ENCODE measurements around the gene COMMD9.

COMMD9 gene

GRCh38 chr11:36305047-36305446, 15.8 kb upstream of the COMMD9 start:
- H3K27me3 ChIP-seq (replicated peaks; ENCODE audit: insufficient read depth, low read length): no peaks in the 10 kb centered on the region
- no peaks in the 10 kb centered on the region for H3K4me1 ChIP-seq (ENCODE audit: low read length)
- no peaks in the 10 kb centered on the region for H4K20me1 ChIP-seq (ENCODE audit: insufficient read depth, low read length)
- no peaks in the 10 kb centered on the region for H3K36me3 ChIP-seq (replicated peaks; ENCODE audit: insufficient read depth, low read length)
- no peak overlapping the region for H3K4me2 ChIP-seq (ENCODE audit: low read depth, low read length)
- H3K4me3 ChIP-seq (ENCODE audit: low read length): no peak overlapping the region
- no peaks in the 10 kb centered on the region for H3K79me2 ChIP-seq (ENCODE audit: low read length)
- H3K27ac ChIP-seq (ENCODE audit: low read length): no peak overlapping the region
- no peak for TF ChIP-seq EZH2 (optimal IDR thresholded peaks at IDR 0.05; ENCODE audit: low read depth, low read length)
- no peak for TF ChIP-seq EZH2phosphoT487 (IDR thresholded peaks at IDR 0.05; ENCODE audit: low read length)
- TF ChIP-seq CTCF (IDR thresholded peaks at IDR 0.05; ENCODE audit: low read length): no peak
- no peaks in the 10 kb centered on the region for H3K9me3 ChIP-seq (replicated peaks; ENCODE audit: insufficient read depth, low read length)
- DNase-seq: no peak
- no peaks in the 10 kb centered on the region for H3K9me2 ChIP-seq (replicated peaks; ENCODE audit: insufficient read depth, low read length)
- H3K9ac ChIP-seq (ENCODE audit: low read length): no peak overlapping the region
- H3F3A ChIP-seq (ENCODE audit: insufficient read depth, low read length): no peaks in the 10 kb centered on the region
- H2AFZ ChIP-seq (ENCODE audit: low read length): no peak overlapping the region

DNA sequence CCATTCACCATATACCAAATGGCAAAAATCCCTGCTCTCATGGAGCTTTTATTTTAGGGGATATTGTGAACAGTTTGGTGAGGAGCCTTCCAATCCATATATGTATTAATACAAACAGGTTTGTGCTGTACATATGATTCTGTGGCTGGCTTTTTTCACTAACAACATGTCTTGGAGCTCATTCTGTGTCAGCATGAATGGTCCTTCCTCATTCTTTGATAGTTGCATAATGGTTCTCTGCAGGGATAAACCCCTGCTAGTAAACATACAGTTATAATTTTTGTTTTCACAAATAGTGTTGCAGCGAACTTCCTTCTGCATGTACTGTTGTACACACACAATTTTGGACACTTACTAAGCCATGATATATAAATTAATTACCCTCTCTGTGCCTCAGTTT, 15.1 kb upstream of the COMMD9 start:
- Histone ChIP-seq H3K4me3 (ENCODE audit: low read length) (no peak overlapping the region), H3K27me3 (replicated peaks; ENCODE audit: insufficient read depth, low read length) (no peaks in the 10 kb centered on the region), H3K79me2 (ENCODE audit: low read length) (no peaks in the 10 kb centered on the region), H2AFZ (ENCODE audit: low read length) (no peak overlapping the region), H3K9me2 (replicated peaks; ENCODE audit: insufficient read depth, low read length) (no peaks in the 10 kb centered on the region), H3K4me1 (ENCODE audit: low read length) (no peaks in the 10 kb centered on the region), H3K36me3 (replicated peaks; ENCODE audit: insufficient read depth, low read length) (no peaks in the 10 kb centered on the region), H4K20me1 (ENCODE audit: insufficient read depth, low read length) (no peaks in the 10 kb centered on the region), H3K27ac (ENCODE audit: low read length) (no peak overlapping the region), H3K9ac (ENCODE audit: low read length) (no peak overlapping the region), H3F3A (ENCODE audit: insufficient read depth, low read length) (no peaks in the 10 kb centered on the region), H3K9me3 (replicated peaks; ENCODE audit: insufficient read depth, low read length) (no peaks in the 10 kb centered on the region), H3K4me2 (ENCODE audit: low read depth, low read length) (no peak overlapping the region)
- no peak for TF ChIP-seq CTCF (IDR thresholded peaks at IDR 0.05; ENCODE audit: low read length)
- TF ChIP-seq EZH2 (optimal IDR thresholded peaks at IDR 0.05; ENCODE audit: low read depth, low read length): no peak
- no peak for TF ChIP-seq EZH2phosphoT487 (IDR thresholded peaks at IDR 0.05; ENCODE audit: low read length)
- DNase-seq: no peak

DNA sequence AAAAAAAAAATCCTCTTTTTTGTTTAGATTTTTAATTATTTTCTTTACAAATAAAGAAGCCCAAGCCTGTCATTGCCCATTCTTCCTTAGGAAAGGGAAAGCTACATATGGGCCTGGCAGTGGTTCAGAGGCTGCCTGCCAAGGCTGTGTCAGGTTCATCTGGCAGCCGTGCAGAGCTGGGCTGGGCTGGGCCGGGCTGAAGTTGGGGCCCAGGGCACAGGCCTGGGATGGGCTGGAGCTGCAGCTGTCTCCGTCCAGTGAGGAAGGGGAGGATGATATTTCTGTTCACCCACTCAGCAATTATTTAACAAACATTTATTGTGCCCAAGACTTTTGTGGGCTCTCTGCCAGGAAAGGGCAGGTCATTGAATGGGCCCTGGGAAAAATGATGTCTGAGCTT, 11.4 kb upstream of the COMMD9 start:
- no peaks in the 10 kb centered on the region for H3K27me3 ChIP-seq (replicated peaks; ENCODE audit: insufficient read depth, low read length)
- H2AFZ ChIP-seq (ENCODE audit: low read length): no peak overlapping the region
- no peak for DNase-seq
- no peaks in the 10 kb centered on the region for H3K9me2 ChIP-seq (replicated peaks; ENCODE audit: insufficient read depth, low read length)
- H3K4me3 ChIP-seq (ENCODE audit: low read length): no peak overlapping the region
- H3K27ac ChIP-seq (ENCODE audit: low read length): no peak overlapping the region
- H3K36me3 ChIP-seq (replicated peaks; ENCODE audit: insufficient read depth, low read length): no peaks in the 10 kb centered on the region
- H3K9me3 ChIP-seq (replicated peaks; ENCODE audit: insufficient read depth, low read length): no peaks in the 10 kb centered on the region
- H3K4me1 ChIP-seq (ENCODE audit: low read length): no peaks in the 10 kb centered on the region
- H3F3A ChIP-seq (ENCODE audit: insufficient read depth, low read length): no peaks in the 10 kb centered on the region
- H4K20me1 ChIP-seq (ENCODE audit: insufficient read depth, low read length): no peaks in the 10 kb centered on the region
- H3K9ac ChIP-seq (ENCODE audit: low read length): no peak overlapping the region
- H3K4me2 ChIP-seq (ENCODE audit: low read depth, low read length): no peak overlapping the region
- TF ChIP-seq CTCF (IDR thresholded peaks at IDR 0.05; ENCODE audit: low read length): no peak
- no peak for TF ChIP-seq EZH2phosphoT487 (IDR thresholded peaks at IDR 0.05; ENCODE audit: low read length)
- no peak for TF ChIP-seq EZH2 (optimal IDR thresholded peaks at IDR 0.05; ENCODE audit: low read depth, low read length)
- no peaks in the 10 kb centered on the region for H3K79me2 ChIP-seq (ENCODE audit: low read length)

All from MM.1S (cell line).